DMS53 treated with DMSO at 0.1 percent for 48 hours (cell line): ENCODE results near the gene EFCAB9.

ENCODE experiments used
- DNase-seq: peaks from one replicate; lab custom pipeline; 2025; ENCODE audit not compliant: unreplicated experiment; lab: John Stamatoyannopoulos, UW

Gene EFCAB9

DNA sequence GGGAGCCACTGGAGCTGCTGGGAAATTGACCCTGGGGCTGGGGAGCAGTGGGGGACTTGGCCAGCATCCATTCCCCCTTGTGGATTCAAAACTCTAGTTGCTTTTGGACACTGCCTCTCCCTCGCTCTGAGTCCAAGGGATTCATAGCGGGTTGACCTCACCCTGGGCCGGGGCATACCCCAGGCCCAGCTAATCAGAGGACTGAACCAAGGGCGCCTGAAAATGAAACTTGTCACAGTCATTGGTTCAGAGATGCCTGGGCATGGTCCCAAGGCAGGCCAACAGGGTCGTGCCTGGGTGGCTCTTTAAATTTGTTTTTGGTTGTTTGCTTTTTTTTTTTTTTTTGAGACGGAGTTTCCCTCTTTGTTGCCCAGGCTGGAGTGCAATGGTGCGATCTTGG is 28.5 kb upstream of the EFCAB9 start:
- DNase-seq: no peak

DNA sequence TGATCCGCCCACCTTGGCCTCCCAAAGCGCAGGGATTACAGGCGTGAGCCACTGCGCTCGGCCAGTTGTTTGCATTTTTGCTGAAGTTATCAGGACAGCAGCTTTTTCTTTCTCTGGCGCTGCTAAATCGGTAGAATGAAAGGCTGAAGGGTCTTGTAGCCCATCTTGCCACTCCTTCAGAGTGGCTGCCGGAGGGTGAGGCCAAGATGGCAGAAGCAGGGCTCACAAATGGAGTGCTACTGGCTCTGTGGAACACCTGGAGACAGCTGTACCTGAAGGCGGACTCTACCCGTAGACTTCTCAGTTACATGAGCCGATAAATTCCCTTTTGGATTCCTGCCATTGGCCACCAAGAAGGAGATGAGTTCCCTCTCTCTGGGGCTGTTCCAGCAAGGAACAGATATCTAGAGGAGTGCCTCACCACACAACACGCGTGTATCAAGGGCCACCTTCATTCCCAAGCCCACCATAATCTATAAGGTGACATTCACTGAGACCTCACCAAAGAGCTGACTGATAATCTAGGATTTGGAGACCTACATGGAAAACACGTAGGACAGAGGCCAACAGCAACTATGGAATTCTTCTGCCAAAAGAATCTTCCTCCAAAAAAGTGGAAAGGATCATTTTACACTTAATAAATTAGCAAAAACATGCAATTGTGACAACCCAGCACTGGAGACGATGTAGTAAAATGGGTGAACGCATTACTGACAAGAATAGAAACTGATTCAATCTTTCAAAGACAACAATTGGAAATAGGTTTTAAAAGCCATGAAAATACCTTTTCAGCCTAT is 27.7 kb upstream of the EFCAB9 start:
- no peak for DNase-seq

DNA sequence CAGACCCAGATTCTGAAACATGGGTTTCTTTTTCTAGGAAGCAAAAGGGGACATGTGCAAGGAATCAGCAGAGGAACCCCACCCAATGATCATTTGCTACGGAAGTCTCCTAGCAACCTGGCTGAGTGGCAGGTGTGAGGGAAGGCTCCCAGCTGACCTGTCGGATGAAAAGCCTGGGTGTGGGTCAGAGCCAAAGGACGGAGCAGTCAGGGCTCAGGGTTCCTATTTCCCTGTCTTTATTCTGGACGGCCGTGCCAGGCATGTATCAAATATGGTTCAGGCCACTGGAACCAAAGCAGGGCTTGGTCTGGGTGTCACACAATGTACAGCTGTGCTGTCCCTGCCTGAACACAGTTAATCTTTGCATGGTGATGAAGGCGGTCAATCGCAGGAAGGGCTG is 26.1 kb upstream of the EFCAB9 start:
- no peak for DNase-seq

DNA sequence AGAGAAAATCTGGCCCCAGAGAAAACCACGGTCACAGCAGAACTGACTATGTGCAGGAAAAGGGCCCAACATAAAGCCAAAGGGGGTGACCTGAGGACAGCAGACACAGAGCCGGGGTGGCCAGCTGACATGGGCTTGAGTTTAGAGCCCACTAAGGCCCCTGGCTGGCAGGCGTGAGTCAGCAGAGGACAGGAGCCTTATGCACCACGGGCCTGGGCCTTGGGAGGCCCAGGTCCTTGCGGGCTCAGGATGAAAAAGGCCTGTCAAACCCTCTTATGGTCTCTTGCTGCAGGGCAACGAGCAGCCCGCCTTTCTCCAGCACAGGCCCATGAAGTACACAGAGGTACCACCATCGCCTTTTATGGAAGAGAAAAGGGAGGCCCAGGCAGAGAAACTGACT is 25.7 kb upstream of the EFCAB9 start:
- no peak for DNase-seq

DNA sequence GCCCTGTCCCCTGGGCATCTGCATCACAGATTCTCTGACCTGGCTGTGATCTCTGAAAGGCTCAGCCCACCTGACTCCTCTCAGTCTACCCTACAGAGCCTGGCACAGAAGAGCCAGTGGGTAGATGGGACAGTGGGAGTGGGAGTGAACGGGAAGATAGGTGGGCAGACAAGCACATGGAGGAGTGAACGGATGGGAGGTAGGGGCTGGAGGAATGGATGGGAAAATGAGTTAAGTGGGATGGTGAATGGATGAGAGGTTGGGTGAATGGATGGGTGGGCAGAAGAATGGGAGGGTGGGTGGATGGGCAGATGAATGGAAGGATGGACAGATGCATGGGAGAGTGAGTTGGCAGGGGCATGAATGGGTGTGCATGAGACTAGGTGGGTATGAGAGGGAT is 24.8 kb upstream of the EFCAB9 start:
- no peak for DNase-seq

DNA sequence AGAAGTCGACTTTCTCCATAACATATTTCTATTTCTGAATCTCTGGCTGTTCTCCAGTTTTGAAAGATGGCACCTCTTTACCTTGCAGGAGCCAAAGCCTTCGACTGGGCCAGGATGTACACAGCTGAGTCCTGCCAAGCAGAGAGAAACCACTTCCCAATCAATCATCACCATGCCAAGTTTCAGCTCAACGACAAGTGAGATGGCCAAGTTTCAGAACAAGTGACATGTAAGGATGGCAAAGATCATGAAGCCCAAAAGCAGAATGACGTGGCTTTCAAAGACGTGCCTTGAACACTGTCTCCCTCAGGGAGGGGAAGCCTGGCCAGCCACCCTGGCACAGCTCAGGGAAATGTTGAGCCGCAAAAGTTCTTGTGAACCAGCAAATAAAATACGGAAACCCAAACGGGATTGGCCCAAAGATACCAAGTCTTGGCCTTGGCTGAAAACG is 23.7 kb upstream of the EFCAB9 start:
- DNase-seq: no peak

DNA sequence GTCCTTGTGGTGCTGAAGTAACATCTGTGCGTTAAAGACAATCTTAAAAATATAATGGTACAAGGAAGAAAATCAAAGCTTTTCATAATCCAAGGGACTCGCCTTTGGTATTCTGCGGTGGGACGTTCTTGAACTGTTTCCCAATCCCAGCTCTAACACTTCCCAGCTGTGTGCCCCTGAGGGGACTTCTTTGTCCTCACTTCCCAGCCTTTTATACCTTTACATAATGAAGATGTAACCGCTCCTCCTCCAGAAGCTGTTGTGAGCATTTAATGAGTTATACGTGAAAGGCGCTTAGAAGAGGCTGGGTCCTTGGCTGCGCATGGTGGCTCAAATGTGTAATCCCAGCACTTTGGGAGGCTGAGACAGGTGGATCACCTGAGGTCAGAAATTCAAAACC is 22.9 kb upstream of the EFCAB9 start:
- no peak for DNase-seq

DNA sequence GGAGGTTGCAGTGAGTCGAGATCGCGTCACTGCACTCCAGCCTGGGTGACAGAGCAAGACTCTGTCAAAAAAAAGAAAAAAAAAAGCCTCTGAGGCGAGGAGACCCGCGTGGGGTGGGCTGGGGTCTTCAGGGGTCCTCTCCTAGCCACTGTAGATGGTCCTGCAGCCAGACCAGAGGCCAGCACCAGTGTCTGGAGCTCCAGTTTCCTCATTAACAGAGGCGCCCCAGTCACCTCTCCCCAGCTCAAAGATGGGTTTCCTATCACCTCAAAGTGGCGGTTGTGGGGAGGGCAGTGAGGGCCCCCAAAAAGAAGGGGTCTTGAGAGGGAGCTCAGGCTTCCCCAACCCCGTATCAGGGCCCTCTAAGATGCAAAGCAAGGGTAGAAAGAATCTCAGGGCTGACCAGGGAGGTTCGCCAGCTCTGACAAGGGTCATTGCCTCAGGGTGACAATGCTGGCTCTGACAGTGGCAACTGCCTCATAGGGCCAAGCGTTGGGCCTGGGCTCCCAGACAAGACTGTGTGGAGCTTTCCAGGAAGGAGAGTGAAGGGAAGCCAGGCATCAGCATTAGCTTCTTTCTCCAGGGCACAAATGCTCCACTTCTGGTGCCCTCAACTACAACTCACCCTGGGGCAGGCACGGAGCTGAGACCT is 20.9 kb upstream of the EFCAB9 start:
- no peak for DNase-seq

DNA sequence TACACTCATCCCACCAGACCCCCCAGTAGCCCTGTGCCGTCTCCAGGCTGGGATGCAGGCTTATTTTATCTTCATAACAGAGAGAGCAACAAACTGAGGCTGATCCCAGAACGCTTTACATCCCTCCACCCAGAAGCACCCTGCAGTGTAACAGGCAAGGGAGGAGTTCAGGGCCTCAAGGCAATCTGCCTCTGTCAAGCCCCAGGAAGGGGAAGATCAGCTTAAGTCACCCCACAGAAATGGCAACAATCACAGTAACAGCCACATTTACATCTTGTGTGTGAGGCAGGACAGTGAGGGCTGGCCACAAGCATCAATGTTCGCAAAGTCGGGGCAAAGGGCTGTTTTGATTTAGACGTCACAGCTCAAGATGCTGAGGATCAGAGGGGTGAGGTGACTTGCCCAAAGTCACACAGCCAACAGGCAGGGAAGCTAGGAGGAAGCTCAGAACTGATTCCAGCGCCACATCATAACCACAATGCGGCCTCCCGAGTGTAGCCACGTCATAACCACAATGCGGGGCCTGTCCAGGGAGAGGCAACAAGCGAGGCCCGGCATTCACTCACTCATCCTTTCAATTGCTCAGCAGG is 20.3 kb upstream of the EFCAB9 start:
- no peak for DNase-seq

DNA sequence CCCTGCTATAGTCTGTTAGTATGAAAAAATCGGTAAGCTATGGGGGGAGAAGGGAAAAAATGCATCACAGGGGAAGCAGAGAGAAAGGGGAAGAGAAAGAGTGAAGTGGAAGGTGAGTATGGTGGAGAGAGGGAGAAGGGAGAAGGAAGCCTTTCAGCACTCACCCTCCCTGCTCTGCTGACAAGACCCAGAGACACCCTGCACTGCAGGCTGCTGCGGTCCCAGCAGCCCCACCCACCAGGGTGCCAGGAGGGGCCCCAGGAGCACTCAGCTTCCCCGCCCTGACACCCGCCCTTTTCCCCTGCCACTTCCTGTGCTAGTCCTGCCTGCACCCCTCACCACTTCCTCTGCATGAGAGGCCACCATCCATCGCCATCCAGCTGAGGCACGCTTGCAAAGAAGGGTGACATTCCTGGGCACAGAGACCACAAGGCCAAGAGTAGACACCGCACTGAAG is 18.7 kb upstream of the EFCAB9 start:
- DNase-seq: no peak

DNA sequence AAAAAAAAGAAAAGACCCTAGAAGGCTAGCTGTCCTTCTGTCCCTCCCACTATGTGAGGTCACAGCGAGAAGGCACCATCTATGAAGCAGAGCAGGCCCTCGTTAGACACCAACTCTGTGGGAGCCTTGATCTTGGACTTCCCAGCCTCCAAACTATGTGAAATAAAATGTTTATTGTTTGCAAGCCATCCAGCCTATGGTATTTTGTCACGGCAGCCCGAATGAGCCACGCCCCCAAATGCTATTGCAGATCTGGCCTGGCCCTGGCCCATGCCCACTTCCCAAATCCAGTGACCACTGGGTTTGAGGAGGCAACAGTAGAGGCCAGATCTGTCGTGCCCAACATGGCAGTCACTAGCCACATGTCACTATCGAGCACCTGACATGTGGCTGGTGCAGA is 16.8 kb upstream of the EFCAB9 start:
- DNase-seq: no peak

DNA sequence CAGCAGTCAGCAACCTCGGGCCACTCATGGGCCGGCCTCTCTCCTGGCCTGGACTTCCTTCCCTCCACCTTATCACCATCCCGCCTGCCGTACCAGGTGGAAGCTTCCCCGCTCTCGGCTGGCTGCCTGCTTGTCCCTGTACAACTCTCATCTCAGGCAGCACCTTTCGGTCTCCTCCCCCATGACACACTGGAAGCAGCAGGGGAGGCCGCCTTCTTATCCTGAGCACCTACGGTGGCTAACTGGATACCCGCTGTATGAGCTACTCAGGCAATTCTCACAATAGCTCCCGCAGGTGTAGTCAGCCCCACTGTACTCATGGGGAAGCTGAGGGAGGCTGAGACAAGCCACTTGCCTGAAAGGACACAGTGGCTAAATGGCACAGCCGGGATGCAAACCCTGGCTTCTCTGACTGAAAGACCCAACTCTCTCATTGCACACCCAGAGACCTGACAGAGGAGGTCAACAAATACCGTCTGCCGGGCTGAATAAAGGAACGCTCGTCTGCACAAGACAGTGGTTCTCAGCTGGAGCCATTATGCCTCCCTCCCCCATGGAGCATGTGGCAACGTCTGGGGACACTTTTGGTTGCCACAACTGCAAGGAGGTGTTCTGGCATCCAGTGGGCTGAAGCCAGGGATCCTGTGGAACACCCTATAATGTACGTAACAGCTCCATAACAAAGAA is 15.5 kb upstream of the EFCAB9 start:
- DNase-seq: no peak

DNA sequence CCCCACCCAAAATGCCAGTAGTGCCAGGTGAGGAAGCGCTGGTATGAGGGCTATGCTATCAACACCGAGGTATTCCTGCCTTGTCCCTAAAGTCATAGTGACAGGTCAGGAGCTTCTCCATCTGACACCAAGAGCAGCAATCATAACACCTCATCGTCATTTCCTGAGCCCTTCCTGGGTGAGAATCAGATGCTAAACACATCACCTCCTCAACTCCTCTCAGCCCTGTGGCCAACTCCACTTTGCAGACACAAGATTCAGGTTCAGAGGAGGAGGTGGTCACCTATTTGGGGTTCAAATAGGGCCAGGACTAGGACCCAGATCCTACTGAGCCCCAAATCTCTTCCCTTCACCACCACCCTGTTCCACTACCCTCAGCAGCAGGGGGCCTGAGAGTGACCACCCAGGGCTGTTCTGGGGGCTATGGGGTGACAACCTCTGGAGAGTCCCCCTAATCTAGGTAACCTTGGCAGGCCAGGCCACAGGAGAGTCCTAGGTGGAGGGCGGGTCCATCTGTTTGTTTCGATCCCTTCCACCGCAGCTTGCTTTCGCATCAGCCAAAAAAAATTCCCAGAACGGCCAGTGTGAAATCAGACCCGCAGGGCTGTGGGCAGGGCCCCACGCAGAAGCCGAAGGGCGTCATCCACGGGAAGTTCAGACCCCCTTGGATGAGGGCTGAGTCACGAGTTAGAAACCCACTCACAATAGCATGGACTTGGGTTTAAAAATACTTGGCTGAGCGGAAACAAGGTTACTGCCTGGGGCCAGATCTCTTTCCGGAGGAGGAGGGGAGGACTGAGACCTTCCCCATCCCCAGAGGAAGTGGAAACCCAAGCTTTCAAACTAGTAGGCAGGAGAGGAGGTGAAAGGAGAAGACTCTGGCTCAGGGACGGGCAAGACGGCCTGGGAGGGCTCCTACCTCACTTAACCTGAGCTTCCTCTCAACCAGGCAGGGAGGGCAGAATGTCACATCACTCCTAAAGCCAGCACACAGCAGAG is 14.7 kb upstream of the EFCAB9 start:
- no peak for DNase-seq

DNA sequence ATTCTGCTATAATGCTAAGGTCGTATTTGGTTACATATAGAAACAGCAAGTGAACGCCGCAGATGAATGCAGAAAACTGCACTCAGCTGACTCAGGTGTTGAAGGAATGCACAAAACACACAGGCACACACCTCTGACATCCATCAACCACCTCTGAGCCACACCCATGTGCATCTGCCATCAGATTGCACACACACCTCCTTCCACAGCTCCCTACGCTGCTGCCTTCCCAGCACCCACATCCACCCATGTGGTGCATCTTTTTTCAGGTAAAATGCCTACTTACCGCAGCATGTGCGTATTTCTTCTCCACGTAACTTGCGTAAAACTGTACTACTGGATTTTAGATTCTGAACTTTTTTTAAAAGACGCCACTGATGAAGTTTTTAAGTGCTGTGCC is 13.0 kb upstream of the EFCAB9 start:
- DNase-seq: no peak

DNA sequence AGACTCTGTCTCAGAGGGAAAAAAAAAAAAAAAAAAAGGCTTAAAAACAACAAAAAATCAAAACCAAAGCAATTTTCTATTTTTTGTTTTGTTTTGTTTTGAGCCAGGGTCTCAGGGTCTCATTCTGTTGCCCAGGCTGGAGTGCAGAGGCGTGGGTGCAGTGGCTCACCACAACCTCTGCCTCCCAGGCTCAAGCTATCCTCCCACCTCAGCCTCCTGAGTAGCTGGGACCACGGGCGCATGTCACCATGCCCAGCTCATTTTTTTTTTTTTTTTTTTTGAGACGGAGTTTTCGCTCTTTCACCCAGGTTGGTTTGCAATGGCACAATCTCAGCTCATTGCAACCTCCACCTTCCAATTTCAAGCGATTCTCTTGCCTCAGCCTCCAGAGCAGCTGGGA is 11.7 kb upstream of the EFCAB9 start:
- no peak for DNase-seq

DNA sequence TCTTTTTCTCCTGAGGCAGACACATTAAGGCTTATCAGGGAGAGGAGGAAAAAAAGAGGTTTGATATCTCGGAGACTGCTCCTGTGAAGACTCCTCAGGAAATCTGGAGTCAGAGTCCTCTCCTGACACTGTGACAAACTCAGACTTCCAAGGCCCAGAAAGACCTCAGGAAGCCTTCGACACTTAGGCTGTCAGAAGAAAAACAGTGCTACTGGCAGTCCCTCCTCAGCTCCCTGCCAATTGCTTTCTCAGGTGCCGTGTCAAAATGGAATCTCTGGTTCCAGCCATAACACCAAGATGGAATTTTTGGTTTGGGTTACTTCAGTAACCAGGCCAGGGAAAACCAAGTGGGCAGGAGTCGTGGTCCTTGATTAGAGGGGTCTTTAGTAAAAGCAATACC is 10.1 kb upstream of the EFCAB9 start:
- DNase-seq: no peak

DNA sequence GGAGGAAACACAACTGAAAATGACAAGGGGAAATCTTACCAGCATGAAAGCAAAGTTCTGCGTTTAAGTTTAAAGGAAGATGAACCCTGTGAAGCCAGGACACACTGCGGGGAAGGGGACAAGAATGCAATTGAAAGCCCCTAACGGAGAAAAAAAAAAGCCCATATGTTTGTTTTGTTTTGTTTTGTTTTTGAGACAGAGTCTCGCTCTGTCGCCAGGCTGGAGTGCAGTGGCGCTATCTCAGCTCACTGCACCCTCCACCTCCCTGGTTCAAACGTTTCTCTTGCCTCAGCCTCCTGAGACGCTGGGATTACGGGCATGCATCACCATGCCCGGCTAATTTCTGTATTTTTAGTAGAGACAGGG is 8.9 kb upstream of the EFCAB9 start:
- no peak for DNase-seq

DNA sequence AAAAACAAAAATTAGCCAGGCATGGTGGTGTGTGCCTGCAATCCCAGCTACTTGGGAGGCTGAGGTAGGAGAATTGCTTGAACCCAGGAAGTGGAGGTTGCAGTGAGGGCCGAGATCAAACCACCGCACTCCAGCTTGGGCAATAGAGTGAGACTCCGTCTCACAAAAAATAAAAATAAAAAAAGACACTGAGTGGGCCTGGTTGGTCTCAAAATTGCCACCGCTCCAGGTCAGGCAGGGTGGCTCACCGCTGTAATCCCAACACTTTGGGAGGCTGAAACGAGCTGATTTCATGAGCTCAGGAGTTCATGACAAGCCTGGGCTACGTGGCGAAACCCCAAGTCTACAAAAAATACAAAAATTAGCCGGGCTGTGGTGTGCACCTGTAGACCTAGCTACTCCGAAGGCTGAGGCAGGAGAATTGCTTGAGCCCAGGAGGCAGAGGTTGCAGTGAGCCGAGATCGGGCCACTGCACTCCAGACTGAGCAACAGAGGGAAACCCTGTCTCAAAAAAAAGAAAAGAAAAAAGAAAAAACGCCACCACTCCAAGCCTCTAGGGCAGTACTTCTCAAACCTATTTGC is 7.8 kb upstream of the EFCAB9 start:
- no peak for DNase-seq

DNA sequence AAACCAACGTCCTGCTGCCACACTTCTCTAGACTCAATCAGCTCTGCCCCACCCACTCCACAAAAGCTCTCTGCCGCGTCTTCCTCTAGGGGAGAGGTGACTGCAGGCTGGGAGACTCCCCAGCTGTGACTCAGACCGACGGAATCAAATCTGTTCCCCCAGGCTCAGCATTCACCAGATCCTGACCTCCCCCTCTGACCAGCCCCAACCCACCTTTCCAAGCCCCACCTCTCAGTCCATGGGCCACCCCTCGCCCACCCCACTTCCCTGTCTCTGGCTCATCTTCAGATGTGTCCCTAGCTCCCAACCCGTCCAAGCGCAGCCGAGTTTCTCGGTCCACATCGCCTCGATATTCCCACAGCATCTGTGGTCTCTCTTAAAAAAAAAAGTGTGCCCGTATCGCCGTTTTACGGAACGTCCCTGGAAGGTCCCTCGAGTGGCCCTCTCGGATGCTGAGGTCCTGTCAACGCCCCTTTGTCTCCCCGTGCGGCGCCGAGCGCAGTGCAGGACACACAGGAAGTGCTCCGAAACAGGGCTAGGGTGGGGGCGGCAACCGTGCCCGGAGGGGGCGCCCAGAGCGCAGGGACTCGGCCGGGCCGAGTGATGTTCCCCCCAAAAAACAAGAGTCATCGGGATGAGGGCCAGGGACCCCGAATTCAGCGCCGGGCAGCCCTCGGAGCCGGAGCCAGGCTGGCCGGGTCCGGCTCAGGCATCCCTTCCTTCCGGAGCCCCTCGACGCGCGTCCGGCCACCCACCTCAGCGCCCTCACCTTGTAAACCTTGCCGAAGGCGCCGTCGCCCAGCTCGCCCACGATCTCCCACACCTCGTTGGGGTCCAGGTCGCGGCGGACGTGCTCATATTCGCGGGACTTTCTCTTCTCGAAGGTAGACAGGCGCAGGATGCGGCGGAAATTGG is 6.6 kb upstream of the EFCAB9 start:
- peak; percentile 38 for DNase-seq
